IPS-18c (cell line): ENCODE results near the gene KCNQ1.

Experiments
- H3K4me3 ChIP-seq: 2 replicates; pipeline ENCODE4 v1.7.0; 2013; ENCODE audit warnings: low read depth, mild to moderate bottlenecking, low read length, moderate library complexity; ENCODE audit not compliant: insufficient read depth
- H3K9me3 ChIP-seq: one replicate; pipeline ENCODE4 v1.6.1; 2013; ENCODE audit warnings: mild to moderate bottlenecking, low read length, moderate library complexity; ENCODE audit not compliant: control insufficient read depth, insufficient read depth

KCNQ1 gene

GRCh38 chr11:2444821-2445745 lies at the start of gene KCNQ1:
TSS of gene KCNQ1 (plus strand) at chr11:2445008. CDS start at chr11:2445099, 91 bp downstream.
- Histone ChIP-seq H3K4me3 (peak within 1 kb of the TSS; percentile 72), H3K9me3 (no peaks in the 10 kb centered on the region)

GRCh38 chr11:2395211-2395730 lies 49.5 kb upstream of the KCNQ1 start:
- no peaks in the 10 kb centered on the region for H3K9me3 ChIP-seq
- no peak overlapping the region for H3K4me3 ChIP-seq

- Histone ChIP-seq H3K9me3 (no peaks in the 10 kb centered on the region), H3K4me3 (no peak overlapping the region)
Observed at GRCh38 chr11:2395856-2396255, 49.0 kb upstream of the KCNQ1 start.

- no peaks in the 10 kb centered on the region for H3K9me3 ChIP-seq
- H3K4me3 ChIP-seq, result no peak overlapping the region
Observed at GRCh38 chr11:2396471-2396870, 48.3 kb upstream of the KCNQ1 start.

GRCh38 chr11:2397005-2397404 lies 47.8 kb upstream of the KCNQ1 start:
- Histone ChIP-seq H3K9me3 (no peaks in the 10 kb centered on the region), H3K4me3 (no peak overlapping the region)

GRCh38 chr11:2398664-2399355 lies 46.0 kb upstream of the KCNQ1 start:
- no peak overlapping the region; the same call in 1 of the 2 replicates for H3K4me3 ChIP-seq
- no peaks in the 10 kb centered on the region for H3K9me3 ChIP-seq

GRCh38 chr11:2399488-2400068 lies 45.2 kb upstream of the KCNQ1 start:
- no peaks in the 10 kb centered on the region for H3K9me3 ChIP-seq

GRCh38 chr11:2400069-2400761 lies 44.6 kb upstream of the KCNQ1 start, which contains the start of gene TSSC4:
TSS of gene TSSC4 (plus strand) at chr11:2400750. CDS start at chr11:2402634, 1,884 bp downstream.
- Histone ChIP-seq H3K4me3 (peak within 1 kb of the TSS; percentile 99), H3K9me3 (no peaks in the 10 kb centered on the region)

More at GRCh38 chr11:2399488-2400068, 45.2 kb upstream of the KCNQ1 start:
- H3K4me3 ChIP-seq, result peak overlapping the region; percentile 83

GRCh38 chr11:2400762-2401435 lies 43.9 kb upstream of the KCNQ1 start:
- Histone ChIP-seq H3K9me3 (no peaks in the 10 kb centered on the region), H3K4me3 (peak overlapping the region; percentile 99)

GRCh38 chr11:2401436-2401984 lies 43.3 kb upstream of the KCNQ1 start:
- peak overlapping the region; percentile 99 for H3K4me3 ChIP-seq

GRCh38 chr11:2402106-2402505 lies 42.7 kb upstream of the KCNQ1 start:
- no peak overlapping the region for H3K4me3 ChIP-seq
- H3K9me3 ChIP-seq, result no peaks in the 10 kb centered on the region

More at GRCh38 chr11:2401436-2401984, 43.3 kb upstream of the KCNQ1 start:
- no peaks in the 10 kb centered on the region for H3K9me3 ChIP-seq

GRCh38 chr11:2402890-2403645 lies 41.7 kb upstream of the KCNQ1 start:
- Histone ChIP-seq H3K4me3 (no peak overlapping the region), H3K9me3 (no peaks in the 10 kb centered on the region)

- Histone ChIP-seq H3K9me3 (no peaks in the 10 kb centered on the region), H3K4me3 (no peak overlapping the region)
Observed at GRCh38 chr11:2404735-2405196, 40.0 kb upstream of the KCNQ1 start.

GRCh38 chr11:2406451-2406850 lies 38.4 kb upstream of the KCNQ1 start:
- Histone ChIP-seq H3K4me3 (no peak overlapping the region), H3K9me3 (no peaks in the 10 kb centered on the region)

- H3K9me3 ChIP-seq, result no peaks in the 10 kb centered on the region
- no peak overlapping the region for H3K4me3 ChIP-seq
Observed at GRCh38 chr11:2406878-2407410, 37.9 kb upstream of the KCNQ1 start.
